GM21381 (cell line): ENCODE results near the gene LIN54.
"Not testable (repeated sequence)": the region's sequence is repeated elsewhere in the genome, so short reads cannot be mapped to it uniquely, and the experiment has no call there.

Experiments
- ATAC-seq: cut with Tn5 transposase; IDR thresholded peaks from one replicate; pipeline ENCODE4 v1.9.1; 2021; ENCODE audit warnings: mild to moderate bottlenecking, moderate library complexity; ENCODE audit not compliant: unreplicated experiment

LIN54 gene

DNA sequence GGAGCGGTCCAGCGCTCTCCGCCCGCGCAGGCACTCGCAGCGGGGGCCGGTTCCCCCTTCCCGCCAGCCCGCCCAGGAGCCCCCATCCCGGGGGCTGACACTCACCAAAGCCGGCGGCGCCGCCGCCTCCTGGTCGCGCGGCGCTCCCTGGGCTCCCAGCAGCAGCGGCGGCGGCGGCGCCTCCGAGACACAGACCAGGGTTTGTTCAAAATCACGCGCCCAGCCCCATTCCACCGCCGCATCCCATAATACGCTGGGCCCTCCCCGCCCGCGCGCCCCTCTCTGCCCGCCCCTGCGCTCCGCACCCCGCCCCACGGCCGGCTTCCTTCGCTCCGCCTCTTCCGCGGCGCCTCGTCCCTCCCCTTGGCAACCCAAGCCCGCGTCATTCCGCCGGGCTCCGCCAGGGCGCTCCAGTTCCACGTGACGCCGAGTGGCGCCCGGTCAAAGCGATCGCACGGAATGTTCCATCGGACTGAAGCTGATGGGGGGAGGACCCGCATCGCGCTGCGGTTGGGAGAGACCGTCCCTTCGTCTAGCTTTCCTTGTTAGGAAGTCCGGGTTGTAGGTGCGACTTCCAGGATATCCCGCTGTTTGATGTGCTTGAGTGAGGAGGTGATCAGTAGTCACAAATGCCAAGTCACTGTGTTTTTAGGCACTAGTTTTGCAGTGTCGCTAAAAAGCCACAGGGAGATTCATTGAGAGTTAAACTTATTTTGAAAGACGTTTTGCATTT is 2.2 kb upstream of the LIN54 start:
- ATAC-seq: peak; percentile 81

DNA sequence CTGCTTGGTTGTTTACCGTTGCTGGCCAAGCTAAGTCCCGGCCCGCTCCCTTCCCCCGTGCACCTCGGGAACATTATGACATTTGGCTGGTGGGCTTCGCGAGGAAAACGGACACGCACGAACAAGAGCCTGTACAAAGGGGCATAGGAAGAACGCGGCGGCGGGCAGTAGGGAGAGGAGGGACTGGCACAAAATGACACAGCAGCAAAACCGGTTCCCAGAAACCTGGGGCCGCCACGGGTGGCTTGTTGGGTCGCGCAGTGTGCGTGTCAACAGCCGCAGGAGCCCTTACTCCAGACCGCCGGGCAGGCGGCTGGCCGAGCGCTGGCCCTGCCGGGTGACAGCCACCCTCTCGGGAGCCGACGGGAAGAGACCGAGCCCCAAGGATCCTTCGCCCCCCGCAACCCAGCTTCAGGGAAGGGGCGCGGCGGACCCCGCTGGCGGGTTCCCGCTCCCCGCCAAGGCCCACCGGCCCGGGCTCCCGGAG is 1.6 kb upstream of the LIN54 start:
- ATAC-seq: peak; percentile 16

DNA sequence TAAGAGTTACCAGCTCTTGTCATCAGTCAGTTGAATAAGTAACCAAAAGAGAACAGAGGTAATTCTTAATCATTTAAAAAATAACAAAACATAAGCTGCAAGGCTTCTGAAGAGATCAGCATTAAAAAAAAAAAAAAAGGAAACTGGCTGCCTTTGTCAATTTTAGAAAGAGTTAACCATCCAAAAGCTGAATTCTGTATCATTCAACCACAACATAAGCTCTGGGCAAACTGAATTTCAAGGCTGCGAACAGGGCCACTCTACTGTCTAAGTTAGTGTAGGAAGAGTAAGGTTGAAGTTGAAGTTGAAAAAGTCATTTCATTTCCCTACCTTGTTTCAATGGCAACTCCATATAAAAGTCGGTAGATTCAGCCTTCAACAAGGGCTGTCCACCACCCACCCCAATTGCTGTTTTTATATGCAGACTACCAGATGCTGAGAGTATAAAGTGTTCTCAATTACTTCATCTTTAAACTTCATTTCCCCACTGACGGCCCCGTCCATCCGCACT is 1.1 kb upstream of the LIN54 start:
- ATAC-seq: no peak

DNA sequence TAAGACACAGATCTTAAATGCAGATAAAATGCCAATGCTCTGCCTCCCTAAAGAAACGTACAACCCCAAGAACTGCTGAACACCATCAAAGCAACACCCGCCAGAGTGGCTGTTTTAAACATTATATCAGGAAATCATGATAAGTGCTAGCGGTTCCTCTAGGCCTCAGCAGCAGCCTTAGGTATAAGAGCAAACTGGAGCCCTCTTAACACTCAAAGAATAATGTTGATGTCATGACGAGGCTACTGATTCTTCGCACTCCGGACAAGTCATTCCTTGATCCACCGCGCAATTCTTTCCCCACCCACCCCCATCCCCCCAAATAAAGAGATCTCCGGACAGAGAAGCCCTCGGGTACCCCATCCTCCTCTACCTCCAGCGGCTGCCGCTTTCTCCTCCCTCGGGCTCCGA is 507 bp downstream of the LIN54 start:
- no peak for ATAC-seq

- ATAC-seq: no peak
Observed at GRCh38 chr4:83009529-83009928, 1.1 kb downstream of the LIN54 start.

- not testable (repeated sequence) for ATAC-seq
Observed at GRCh38 chr4:83003044-83003791, 7.4 kb downstream of the LIN54 start.

GRCh38 chr4:83002329-83002728 is 8.3 kb downstream of the LIN54 start:
- ATAC-seq: no peak

DNA sequence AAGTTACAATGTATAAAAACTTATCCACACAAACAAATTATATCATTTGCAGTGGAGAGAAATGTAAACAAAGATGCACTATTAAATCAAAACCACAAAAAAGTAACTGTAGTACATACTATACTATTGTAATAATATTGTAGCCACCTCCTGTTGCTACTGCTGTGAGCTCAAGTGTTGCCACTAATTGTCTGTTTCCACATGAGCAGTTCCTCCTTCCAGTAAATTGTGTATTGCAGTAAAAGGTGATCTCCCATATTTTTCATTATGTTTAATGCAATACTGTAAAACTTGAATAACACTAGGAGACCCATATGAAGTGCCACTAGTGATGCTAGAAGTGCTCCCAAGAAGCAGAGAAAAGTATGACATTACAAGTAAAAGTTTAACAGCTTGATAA is 11.7 kb downstream of the LIN54 start:
- no peak for ATAC-seq

DNA sequence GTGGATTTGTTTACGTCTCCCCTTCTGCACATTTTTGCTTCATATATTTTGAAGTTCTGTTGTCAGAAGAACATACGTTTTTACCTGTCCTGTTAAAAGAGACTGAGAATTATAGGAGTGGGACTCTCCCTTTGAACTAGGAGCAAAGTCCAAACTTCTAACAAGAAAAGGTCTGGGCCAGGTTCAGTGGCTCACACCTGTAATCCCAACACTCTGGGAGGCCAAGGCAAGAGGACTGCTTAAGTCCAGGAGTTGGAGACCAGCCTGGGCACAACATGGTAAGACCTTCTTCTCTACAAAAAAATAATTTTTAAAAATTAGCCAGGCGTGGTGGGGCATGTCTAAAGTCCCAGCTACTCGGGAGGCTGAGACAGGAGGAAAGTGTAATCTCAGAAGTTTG is 15.8 kb downstream of the LIN54 start:
- no peak for ATAC-seq

- ATAC-seq: peak; percentile 91
Observed at GRCh38 chr4:82989575-82990429, 20.8 kb downstream of the LIN54 start.

GRCh38 chr4:82988323-82988832 is 22.2 kb downstream of the LIN54 start:
- ATAC-seq: no peak

DNA sequence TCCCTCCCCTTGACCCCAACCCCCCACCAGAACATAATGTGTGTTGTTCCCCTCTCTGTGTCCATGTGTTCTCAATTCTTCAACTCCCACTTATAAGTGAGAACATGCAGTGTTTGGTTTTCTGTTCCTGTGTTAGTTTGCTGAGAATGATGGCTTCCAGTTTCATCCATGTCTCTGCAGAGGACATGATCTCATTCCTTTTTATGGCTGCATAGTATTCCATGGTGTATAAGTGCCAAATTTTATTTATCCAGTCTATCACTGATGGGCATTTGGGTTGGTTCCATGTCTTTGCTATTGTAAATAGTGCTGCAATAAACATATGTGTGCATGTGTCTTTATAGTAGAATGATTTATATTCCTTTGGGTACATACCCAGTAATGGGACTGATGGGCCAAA is 23.1 kb downstream of the LIN54 start:
- not testable (repeated sequence) for ATAC-seq

DNA sequence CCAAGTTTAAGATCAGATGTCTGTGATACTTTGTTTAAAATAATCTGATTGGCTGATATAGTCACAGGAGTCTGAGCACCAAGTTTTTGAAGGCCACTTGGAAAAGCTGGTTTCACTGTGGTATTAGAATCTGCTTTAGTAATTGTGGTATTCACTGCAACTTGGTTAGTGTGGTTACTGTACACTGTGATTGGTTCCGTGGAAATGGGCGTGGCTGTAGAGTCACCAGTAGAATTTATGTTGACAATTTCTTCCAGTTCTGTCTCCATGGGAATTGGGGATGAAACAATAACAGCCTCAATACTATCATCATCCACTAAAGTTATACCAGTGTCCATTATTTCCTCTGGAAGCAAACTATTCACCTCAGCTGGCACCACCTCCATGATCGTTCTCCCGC is 26.2 kb downstream of the LIN54 start:
- ATAC-seq: no peak

- ATAC-seq: no peak
Observed at GRCh38 chr4:82983444-82983843, 27.2 kb downstream of the LIN54 start.

GRCh38 chr4:82981138-82981537 is 29.5 kb downstream of the LIN54 start:
- no peak for ATAC-seq

DNA sequence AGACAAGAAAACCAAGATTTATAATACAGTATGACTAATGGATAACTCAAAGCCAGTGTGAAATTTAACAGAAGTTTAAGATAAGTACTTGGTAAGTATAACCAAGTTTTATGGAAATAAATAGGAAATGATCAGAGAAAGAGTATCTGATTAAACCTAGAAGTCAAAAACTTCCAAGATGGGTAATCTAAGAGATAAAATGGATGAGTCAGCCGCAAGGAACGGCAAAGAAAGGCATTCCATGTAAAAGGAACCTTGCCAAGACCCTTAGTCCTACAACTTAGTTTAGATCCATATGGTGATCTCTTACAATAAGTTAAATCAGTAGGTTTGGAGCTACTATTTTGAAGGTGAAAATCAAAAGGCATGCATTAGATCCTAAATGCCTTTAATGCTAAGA is 34.8 kb downstream of the LIN54 start:
- no peak for ATAC-seq

- ATAC-seq: no peak
Observed at GRCh38 chr4:82969414-82969813, 41.2 kb downstream of the LIN54 start.

DNA sequence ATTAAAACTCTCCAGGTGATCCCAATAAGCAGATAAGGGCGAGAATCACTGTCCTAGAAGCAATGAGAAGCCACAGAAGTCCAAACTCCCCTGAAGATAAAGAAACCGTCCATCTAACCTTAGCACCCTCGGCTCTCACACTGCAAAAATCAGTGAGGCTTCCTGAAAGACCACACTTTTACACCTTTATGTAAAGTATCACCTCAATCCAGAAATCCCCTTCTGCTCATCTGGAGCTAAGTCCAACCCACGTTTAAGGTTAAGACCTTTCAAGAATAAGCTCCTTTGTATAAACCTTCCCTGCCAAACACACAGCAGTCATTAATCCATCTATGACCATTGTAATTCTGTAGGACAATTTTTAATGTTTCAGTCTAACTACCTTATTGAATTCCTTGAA is 41.7 kb downstream of the LIN54 start:
- ATAC-seq: no peak

DNA sequence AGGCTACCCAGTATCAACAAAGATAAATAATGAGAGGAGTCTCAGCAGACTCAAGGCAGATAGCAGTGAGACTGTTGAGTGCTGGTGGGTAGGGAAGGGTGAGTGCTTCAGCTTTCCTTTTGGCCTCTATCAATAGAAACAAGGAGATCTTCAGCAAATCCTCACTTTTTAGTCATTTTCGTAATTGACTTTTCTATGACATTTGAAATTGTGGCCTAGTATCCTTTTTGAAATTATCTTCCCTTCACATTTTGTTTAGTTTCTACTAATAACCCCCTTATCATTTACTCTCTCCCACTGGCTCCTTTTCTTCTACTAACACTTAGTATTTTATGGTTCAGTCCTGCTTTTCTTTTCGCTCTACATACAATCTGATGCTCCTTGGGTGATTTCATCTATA is 44.9 kb downstream of the LIN54 start:
- ATAC-seq: no peak

GRCh38 chr4:82957045-82957444 is 53.6 kb downstream of the LIN54 start:
- ATAC-seq: no peak

GRCh38 chr4:82954212-82954611 is 56.4 kb downstream of the LIN54 start:
- ATAC-seq: no peak
